HG03175 (cell line): ENCODE measurements around the gene PDK1.

Source experiments
- ATAC-seq: cut with Tn5 transposase; IDR thresholded peaks from one replicate; pipeline ENCODE4 v1.9.1; 2021; ENCODE audit warnings: mild to moderate bottlenecking, moderate library complexity; ENCODE audit not compliant: unreplicated experiment

The PDK1 gene

DNA sequence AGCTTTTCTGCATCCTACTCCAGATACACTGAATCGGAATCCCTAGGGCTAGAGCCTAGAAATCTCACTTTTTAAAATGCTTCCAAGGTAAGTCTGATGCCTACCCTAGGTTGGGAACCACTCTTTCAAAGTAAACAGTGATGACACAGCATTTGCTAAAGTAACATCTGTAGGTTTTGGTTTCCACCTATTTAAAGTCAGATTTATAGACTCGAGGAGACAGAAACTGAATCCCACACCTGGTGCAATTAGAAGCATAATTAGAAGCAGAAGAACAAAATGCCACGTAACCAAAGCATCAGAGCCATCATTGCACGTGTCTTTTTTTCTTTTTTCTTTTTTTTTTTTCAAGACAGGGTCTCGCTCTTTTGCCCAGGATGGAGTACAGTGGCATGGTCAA, 40.9 kb downstream of the PDK1 start:
- no peak for ATAC-seq

DNA sequence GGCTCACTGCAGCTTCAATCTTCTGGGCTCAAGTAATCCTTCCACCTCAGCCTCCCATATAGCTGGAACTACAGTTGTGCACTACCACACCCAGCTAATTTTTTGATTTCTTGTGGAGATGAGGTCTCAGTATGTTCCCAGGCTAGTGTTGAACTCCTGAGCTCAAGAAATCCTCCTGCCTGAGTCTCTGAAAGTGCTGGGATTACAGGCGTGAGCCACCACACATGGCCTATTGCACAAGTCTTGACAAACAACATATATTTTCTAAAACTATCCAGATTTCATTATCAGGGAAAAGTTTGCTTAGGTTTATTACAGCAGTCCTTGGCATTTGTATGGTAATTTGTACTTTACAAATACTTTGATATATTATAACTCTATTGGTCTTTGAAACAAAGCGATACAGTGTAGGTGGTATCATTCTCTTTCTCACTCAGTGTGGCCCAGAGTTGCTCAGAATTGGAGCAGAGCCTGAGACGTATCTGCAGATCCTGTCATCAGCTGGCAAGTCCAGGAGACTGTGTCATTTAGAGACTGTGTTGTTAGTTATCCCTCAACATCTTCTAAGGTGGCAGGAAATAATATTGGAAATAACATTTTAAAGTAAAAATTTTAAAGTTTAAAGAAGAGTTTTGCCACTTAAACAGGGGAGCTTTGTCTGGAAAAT, 41.4 kb downstream of the PDK1 start:
- no peak for ATAC-seq

DNA sequence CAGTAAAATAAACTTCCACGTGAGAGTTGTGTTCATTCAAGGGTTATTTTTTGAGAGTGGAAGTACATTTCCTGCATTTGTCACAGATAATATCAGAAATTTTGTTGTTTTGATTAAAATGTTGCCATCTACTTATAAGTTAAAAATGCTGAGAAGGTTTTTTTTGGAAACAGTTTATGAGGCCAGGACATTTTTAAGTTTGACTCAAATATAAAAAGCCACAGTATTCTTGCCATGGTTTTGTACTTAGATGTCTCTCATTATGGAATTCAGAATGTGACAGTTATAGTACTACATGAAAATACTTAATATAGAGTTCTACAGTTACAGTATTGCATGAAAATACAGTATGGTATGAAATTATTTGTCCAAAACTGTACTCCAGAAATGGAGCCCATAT, 44.1 kb downstream of the PDK1 start:
- ATAC-seq = no peak

DNA sequence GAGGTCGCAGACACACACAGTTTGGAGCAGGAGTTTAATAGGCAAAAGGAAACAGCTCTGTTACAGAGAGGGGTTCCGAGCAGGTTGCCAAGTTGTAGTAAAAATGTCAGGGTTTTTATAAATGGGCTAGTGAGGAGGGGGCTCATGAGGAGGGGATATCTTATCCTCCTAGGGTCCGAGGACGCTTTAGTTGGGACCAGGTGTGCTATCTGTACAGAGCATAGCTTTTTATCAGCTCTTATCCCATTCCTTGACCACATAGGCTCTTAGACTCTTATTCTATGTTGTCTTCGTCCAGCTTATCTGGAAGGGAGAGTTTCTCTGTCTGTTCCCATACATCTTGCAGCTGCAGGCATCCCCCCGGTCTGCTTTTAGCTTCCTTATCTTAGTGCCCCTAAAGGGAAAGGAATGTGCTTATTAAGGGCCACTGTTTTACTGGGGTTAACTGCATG, 44.7 kb downstream of the PDK1 start:
- no peak for ATAC-seq

DNA sequence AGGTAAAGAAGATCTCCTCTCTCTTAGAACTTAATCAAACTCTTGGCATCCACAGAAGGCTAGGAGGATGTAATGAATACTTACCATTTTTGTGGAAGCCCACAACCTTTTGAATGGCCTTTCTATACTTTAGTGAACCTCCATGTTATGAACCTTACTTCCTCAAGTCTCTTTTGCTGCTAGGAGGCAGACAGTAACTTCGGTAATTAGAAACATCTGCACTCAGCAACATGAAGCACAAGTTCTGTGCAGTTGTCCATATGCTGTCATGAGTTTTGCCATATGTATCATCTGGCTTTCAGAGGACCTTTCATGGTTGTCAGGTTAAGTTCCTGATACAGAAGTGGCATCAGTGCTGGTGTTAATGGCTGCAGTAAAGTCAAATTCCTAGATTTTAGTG, 50.4 kb downstream of the PDK1 start:
- ATAC-seq = no peak

DNA sequence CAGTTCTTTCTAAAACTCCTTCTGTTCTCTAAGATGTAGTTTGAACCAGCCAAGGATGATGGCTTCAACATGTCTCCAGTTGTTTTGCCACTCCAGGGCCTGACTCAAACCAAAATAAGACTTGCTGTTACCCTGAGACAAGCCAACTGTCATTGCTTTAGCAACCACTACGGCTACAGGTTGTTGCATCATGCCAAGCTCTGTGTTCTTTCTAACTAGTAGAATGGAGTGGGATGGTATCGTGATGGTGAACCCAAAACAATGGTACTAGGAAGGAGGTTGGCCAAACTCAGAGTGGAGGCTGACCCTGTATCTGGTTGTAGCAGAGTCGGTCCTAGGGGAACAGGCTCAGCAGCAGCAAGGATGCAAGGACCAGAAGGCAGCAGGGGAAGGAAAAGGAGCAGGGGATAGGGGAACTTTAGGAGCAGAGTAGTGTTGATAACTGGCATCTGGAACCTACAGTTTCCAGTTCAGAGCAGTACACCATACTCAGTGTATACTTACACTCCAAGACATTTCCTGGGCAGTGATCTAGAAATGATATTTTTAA, 51.6 kb downstream of the PDK1 start:
- ATAC-seq = no peak

DNA sequence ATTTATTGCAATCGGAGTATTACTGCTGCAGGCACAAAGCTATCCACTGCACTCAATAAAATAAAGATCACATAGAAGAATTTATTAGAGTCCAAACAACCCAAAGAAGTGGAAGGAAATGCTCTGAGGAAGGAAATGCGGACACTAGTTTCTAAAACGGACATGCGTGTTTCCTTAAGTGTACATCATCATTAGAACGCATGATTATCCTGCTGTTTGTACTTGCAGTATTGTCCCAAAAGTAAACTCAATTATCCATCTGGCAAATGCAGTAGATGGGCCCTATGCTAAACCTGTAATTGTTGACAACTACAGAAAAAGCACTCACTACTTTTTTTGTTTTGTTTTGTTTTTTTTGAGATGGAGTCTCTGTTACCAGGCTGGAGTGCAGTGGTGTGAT, 53.6 kb downstream of the PDK1 start:
- no peak for ATAC-seq

DNA sequence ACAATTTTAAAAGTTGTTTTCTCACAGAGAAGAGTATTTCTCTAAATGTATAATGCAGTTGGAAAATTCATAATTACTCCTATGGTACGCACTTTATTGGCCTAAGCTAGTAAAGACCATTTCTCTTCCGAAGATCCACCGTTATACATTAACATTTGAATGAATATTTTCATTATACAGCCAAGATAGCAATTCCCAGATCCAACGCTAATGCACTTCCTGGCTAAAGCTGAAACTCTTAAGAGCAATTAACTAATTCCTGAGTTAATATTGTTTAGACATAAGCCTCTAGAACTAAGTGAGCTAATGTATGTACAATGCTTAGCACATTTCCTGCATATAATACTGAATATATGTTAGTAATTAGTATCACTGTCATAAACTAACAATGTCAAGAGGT, 56.2 kb downstream of the PDK1 start:
- ATAC-seq = no peak

DNA sequence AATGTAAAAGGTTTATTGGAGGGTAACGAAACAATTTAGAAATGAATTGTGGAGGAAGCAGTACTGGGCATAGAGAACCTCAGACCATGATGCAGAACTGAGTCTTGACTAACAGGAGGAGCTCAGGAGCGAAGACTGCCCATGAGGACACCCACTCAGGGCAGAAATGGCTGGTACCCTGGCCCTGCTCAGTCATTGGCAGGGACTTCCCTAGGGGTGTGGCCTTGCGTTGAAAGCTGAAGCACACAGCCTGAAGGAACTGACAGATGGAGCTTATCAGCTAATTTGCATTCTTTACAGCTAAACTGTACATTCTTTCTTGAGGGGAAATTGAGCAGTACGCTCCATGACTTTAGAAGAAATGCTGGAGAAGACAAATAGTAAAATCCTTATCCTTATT, 57.1 kb downstream of the PDK1 start:
- no peak for ATAC-seq

DNA sequence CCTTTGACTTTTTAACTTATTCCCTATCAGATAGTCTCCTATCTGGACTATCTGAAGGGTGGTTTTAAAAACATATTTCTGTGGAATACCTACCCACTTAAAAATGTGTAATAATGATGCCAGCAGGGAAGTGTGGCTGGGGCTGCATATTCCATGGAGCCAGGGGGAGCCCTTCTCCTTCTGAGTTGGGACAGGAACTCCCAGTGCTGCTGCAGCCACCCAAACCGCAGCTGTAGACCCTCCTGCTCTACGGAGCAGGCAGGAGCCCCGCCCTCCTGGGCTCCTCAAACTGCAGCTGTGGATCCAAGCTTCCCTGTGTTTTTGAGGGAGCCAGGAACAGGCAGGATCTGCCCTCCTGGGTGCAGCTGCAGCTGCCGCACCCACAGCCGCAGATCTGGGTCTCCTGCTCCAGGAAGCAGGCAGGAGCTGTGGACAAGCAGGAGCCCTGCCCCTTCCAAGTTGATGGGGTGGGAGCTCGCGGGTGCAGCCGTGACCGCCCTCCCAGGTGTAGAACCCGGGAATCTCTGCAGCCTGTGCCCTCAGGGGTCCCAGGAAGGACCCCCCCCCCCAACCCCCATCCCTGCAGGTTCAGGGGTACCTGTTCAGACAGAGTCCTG, 57.8 kb downstream of the PDK1 start:
- ATAC-seq = no peak

DNA sequence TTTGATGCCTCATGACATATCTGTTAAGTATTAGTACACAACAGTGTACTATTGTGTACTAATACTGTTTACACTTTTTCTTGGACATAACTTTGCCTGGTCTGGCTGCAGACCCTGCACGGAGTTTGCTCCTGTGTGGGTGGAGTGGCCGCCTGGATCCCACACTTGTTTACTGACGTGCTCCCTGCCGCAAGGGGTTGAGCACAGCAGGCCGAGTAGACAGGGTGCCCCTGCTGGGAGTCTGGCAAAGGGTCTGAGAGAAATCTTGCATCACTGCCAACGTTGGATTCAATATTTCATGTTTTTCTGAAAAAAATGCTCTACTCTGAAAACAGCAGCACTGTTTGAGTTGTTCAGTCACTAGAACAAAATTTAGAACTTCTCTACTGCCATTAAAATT, 59.0 kb downstream of the PDK1 start:
- no peak for ATAC-seq

DNA sequence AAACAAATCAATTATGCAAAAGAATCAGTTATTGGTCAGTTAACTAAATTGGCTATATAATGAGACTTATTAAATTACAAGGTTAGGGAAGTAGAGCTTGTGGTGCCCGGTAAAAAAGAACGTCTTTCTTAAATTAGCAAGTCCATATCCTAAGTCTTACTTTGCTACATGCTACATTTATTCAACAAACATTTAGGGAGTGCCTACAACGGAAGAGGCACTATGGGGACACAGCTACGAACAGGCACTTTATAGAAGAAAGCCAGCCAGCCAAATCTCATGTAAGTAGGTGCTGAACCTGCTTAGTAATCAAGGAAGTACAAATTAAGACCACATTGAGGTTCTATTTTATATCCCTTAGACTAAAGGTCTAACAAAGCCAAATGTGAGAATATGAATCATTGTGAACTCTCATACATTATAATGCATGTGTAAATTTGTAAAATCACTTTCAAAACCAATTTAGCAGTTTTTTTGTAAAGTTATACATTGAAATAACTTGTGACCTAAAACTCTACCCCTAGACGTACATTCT, 59.9 kb downstream of the PDK1 start:
- no peak for ATAC-seq

DNA sequence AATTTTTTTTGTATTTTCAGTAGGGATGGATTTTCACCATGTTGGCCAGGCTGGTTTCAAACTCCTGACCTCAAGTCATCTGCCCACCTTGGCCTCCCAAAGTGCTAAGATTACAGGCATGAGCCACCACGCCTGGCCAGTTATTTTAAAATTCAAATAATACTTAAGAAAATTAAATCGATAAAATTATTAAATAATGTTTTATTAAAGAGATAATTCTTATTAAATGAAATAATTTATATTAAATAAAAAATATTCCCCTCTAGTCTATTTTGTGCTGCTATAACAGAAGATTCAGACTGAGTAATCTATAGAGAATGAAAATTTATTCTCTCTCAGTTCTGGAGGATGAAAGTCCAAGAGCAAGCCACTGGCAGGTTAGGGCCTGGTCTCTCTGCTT, 61.2 kb downstream of the PDK1 start:
- no peak for ATAC-seq

DNA sequence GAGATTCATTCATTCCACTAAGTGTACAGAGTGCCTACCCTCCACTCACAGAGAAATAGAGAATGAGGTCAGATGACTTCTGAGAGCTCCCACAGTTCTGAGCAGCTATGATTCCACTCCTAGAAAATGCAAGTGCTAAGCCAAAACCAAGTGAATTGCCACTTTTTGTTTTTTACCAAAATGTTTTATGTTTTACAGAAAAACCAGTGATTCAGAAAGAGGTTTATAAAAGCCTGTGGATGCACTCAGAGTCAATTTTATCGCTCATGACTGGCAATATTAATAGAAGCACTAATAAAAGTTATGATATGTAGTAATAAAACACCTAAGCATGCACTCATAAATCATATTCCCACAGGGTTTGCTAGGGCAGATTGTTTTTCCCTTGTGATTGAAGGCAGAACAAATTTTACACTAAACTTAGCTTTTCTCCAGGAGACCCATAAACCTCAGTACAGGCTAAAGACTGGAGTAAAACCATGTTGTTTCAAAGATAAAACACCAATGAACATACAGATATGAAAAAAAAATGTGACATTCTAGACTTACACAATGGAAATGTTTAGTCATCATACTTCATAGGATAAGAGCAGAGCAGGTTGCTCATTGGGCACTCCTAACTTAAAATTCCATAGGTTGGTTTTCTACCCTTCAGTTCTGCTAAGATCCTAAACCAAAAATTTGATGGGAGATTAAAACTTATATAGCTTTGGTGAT, 67.5 kb downstream of the PDK1 start:
- no peak for ATAC-seq

DNA sequence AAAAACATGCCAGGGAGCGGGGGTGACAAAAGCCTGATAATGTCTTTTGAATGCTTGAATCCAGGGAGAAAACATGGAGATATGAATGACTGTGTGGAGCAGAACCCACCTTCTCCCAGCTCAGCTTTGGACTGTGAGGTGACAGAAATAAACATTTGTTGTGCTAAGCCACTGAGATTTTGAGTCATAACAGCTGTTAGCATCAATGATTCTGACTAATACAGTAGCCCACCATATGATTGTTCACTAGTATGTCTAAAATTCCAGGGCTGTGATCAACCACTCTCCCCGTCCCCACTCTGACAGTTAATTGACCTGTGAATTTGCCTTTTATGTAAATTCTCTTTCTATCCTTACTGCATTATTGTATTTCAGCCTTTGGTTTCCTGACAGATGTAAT, 69.1 kb downstream of the PDK1 start:
- no peak for ATAC-seq

DNA sequence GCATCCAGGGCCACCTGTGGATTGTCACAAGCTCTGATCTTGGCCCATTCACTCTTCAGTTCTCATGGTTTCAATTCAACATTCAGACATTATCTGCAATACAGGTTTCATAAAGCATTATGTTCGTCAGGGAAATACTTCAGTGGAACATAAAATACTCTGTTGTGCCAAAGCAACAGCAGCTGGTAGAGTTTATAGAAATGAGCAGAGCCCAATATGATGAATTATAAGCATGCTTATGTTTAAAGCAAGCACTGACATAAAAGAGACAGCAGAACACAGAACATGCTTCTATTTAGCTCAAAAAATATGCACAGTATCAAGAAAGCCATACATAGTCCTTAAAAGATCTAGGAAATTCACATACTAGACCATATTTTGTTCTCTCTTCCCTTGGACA, 71.3 kb downstream of the PDK1 start:
- ATAC-seq = no peak

DNA sequence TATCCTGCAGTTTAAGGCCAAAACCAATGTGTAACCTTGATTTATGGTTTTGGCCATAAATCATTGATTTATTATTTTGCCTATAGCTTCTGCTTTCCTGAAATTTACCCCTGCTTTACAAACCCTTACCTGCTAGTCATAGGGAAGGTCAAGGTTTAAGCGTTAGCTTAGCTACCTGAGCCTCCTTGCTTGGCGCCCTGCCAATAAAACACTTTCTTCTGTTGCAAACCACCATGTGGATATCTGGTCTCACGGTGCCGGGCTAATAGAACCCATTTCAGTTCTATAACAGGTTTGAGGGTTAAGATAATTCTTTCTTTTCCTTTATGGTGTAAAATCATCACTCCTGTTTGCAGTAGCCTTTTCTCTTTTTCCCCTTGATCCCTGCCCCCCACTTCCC, 72.2 kb downstream of the PDK1 start:
- no peak for ATAC-seq

DNA sequence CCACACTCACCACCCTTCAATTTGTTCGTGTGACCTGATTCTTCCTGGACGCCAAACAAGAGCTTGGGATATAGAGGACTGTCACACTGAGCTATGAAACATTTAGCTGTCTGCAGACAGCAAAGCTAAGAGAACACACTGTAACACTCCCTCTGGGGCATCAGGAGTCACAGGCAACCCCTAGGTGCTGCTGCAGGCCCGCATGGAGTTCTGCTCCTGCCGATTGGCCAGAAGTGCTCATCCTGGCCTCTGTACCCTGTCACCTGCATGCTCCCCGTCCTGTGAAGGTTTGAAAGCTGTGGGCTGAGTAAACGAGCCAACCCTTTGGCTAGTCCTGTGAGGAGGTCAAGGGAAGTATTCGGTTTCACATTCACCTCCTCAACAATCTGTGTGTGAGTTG, 73.7 kb downstream of the PDK1 start:
- no peak for ATAC-seq

DNA sequence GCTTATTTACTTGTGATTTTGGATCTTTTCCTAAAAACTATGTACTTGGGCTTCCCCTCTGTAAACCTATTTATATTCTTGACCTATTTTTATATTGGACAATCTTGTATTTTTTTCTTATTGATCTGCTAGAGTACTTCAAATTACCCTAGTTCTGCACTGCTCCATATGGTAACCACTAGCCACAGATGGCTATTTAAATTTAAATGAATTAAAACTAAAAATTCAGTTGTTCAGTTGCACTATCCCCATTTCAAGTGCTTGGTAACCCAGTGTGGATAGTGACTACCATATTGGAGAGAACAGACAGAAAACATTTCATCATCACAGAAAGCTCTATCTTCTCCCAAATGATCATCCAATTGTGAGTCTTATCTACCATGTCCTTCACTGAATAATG, 74.3 kb downstream of the PDK1 start:
- ATAC-seq = no peak

DNA sequence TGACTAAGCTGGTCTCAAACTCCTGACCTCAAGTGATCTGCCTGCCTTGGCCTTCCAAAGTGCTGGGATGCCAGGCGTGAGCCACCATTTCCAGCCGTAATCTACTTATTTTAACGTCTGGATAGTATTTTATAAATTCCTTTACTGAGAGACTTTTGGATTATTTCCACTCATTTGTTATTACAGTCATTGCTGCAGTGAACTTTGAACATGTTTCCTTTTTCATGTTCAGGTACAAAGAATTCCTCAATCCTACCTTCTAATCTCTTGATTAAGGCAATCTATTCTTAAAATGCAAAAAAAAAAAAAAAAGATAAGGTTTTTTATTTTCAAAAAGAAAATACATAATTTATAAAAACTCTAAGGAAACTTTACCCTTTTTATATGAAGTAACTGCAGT, 78.6 kb downstream of the PDK1 start:
- no peak for ATAC-seq

DNA sequence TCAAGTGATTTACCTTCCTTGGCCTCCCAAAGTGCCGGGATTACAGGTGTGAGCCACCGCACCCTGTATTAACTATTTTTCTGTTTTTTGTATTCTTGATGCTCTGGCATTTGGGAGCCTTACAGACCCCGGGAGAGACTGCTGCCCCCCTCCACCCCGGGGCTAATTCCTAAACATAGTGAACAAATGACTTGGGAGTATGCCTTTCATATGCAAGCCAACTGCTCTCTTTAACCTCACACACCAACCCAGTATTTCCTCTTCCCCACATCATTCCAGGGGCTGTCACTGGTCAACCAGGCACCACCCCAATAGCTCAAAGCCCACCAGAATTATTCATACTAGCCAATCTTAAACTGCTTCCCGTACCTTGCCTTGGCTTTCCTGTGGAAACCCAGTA, 79.7 kb downstream of the PDK1 start:
- no peak for ATAC-seq

DNA sequence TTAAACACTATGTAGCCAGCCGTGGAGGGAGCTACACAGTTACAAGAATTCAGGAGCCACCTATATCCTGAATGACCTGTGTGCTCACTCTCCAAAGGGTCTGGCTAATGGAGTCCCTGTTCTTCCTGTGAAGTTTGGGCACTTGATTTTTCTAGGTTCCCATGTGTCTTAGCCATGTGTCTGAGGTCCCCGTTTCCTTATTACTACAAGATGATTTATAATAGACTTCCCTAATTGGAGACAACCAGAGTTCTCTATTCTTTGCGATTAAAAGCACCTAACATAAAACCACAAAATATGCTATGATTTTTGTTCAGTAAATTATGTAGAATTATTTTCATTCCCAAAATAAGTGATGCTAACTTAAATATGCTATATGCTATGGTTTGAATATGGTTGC, 83.4 kb downstream of the PDK1 start:
- ATAC-seq = no peak
